Activated naive CD4-positive, alpha-beta T cell treated with anti-CD3 and anti-CD28 coated beads for 36 hours (primary cell): ENCODE data around the gene BRICD5. TPM values are rescaled to one million over a fixed set of nuclear protein-coding genes. Genes with fewer than 3 reads are reported as not detected.
A peak's percentile ranks its signal among the peaks of the same experiment; 100 is the strongest.
"Not testable (repeated sequence)": the region's sequence is repeated elsewhere in the genome, so short reads cannot be mapped to it uniquely, and the experiment has no call there.

Source experiments
- CTCF ChIA-PET: fragments of 350-600 bp; sonication (Branson Sonifier 250); formaldehyde crosslinking; loops from one replicate; lab custom pipeline; 2021; ENCODE audit warnings: antibody characterized with exemption; lab: Charles Lee
- DNase-seq: peaks from one replicate; pipeline ENCODE4 v3.0.0-alpha.2; 2020
- H3K27ac Mint-ChIP-seq: one replicate; pipeline ENCODE4 v1.8.0; 2021; ENCODE audit warnings: mild to moderate bottlenecking, mixed read lengths
- H3K27me3 Mint-ChIP-seq: one replicate; pipeline ENCODE4 v1.8.0; 2021; ENCODE audit warnings: low read depth, mixed read lengths
- H3K36me3 Mint-ChIP-seq: one replicate; pipeline ENCODE4 v1.8.0; 2021; ENCODE audit warnings: low read depth, mixed read lengths
- H3K4me1 Mint-ChIP-seq: one replicate; pipeline ENCODE4 v1.8.0; 2021; ENCODE audit warnings: low read depth, mixed read lengths
- H3K4me3 Mint-ChIP-seq: one replicate; pipeline ENCODE4 v1.8.0; 2021; ENCODE audit warnings: mild to moderate bottlenecking, moderate library complexity, mixed read lengths
- H3K9me3 Mint-ChIP-seq: one replicate; pipeline ENCODE4 v1.8.0; 2021; ENCODE audit warnings: mixed read lengths
- intact Hi-C: fragments of 100-400 bp; cut with micrococcal nuclease; formaldehyde crosslinking; loops from one replicate; pipeline ENCODE4 v1.15.1; 2023
- total RNA-seq, 2 experiments: library from RNA; stranded (reverse); gene quantifications; one replicate each; pipeline ENCODE4 v1.2.3, GENCODE V29; 2021

BRICD5 gene
- total RNA-seq, result 1 to 10 TPM; 2.6 to 3.1 TPM

- intact Hi-C loops, result loop anchor here (10.0 kb wide), 1 partner anchor 214 kb away; the partner anchor contains the start of gene CCNF
- H3K27ac Mint-ChIP-seq, result no peak within 1 kb of the TSS
- peaks cover 26% of the 10 kb centered on the region for H3K36me3 Mint-ChIP-seq
- peaks cover 32% of the 10 kb centered on the region for H3K4me1 Mint-ChIP-seq
- H3K4me3 Mint-ChIP-seq, result no peak within 1 kb of the TSS
- CTCF ChIA-PET, result no interaction called here
- DNase-seq, result no peak
- no peaks in the 10 kb centered on the region for H3K27me3 Mint-ChIP-seq
- no peaks in the 10 kb centered on the region for H3K9me3 Mint-ChIP-seq
These were observed at the start of gene BRICD5 for GRCh38 chr16:2210386-2211365. Gene BRICD5, minus strand, starts transcription at chr16:2210863. Its CDS starts 30 bp downstream, at chr16:2210833.

- Mint-ChIP-seq H3K4me1 (peaks cover 14% of the 10 kb centered on the region), H3K36me3 (peaks cover 70% of the 10 kb centered on the region), H3K9me3 (no peaks in the 10 kb centered on the region), H3K27me3 (no peaks in the 10 kb centered on the region), H3K27ac (no peak overlapping the region), H3K4me3 (no peak overlapping the region)
- intact Hi-C loops, result no loop called here
- no peak for DNase-seq
- CTCF ChIA-PET, result interaction anchor here (0.6 to 1.7 kb wide), 3 partner anchors 8 to 614 kb away, joined by 3 to 4 read pairs (median 3); no protein-coding TSS in a partner anchor
These were observed 49.6 kb upstream of the BRICD5 start for GRCh38 chr16:2260250-2260649.

GRCh38 chr16:2258530-2258929 is 47.9 kb upstream of the BRICD5 start:
- CTCF ChIA-PET, result interaction anchor here (1.7 kb wide), 1 partner anchor 10 kb away, joined by 3 read pairs; no protein-coding TSS in a partner anchor
- intact Hi-C loops, DNase-seq, H3K27me3 Mint-ChIP-seq, H3K4me3 Mint-ChIP-seq, H3K9me3 Mint-ChIP-seq, H3K4me1 Mint-ChIP-seq: not testable (repeated sequence)
- H3K36me3 Mint-ChIP-seq, result peaks cover 67% of the 10 kb centered on the region
- H3K27ac Mint-ChIP-seq, result peak overlapping the region; percentile 36

DNA sequence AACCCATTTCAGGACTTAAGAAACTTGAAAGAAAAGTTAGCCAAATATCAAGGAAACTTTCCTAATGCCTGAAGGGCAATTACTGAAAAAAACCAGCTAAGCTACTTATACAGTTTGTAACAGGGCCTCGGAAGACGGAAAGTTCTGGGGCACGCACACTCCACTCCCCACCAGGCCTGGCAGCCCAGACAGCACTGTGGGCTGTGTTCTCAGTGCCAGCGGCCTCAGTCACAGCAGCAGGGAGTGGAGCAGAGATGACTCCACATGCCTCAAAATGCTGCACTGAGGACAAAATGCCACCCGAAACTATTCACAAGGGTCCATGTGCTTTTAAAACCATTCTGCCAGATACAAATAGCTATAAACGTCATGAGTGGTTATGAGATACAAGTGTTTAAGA is 47.1 kb upstream of the BRICD5 start:
- intact Hi-C loops, result no loop called here
- Mint-ChIP-seq H3K27me3 (no peaks in the 10 kb centered on the region), H3K4me1 (peaks cover 7% of the 10 kb centered on the region), H3K9me3 (no peaks in the 10 kb centered on the region), H3K4me3 (no peak overlapping the region), H3K36me3 (peaks cover 66% of the 10 kb centered on the region), H3K27ac (peak overlapping the region; percentile 41)
- no peak for DNase-seq
- CTCF ChIA-PET, result interaction anchor here (1.4 kb wide), 1 partner anchor 63 kb away, joined by 8 read pairs; no protein-coding TSS in a partner anchor

GRCh38 chr16:2256531-2257140 is 46.0 kb upstream of the BRICD5 start:
- intact Hi-C loops, result no loop called here
- Mint-ChIP-seq H3K4me1 (peaks cover 11% of the 10 kb centered on the region), H3K4me3 (no peak overlapping the region), H3K36me3 (peaks cover 58% of the 10 kb centered on the region), H3K27me3 (no peaks in the 10 kb centered on the region), H3K9me3 (no peaks in the 10 kb centered on the region), H3K27ac (peak overlapping the region; percentile 46)
- DNase-seq, result no peak
- CTCF ChIA-PET, result interaction anchor here (1.4 kb wide), 1 partner anchor 62 kb away, joined by 8 read pairs; no protein-coding TSS in a partner anchor

DNA sequence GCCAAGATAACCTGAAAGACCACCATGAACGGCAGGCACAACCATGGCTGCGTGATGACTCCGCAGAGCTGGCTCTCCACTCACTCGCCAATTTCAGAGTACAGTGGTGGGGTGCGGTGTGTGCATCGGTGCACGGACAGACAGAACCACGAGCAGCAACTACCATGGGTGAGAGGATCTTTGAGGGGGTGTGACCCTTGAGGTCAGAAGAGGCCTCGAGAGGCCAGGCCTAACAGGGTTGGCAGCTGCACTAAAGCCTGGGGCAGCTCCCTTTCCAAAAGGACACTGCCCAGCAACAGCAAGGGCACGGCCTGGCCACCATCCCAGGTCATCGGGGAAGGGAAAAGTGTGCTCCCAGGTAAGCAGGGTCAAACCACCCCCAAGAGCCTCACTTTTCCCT is 42.6 kb upstream of the BRICD5 start:
- no peak for DNase-seq
- Mint-ChIP-seq H3K4me1 (peaks cover 13% of the 10 kb centered on the region), H3K27me3 (no peaks in the 10 kb centered on the region), H3K27ac (peak overlapping the region; percentile 78), H3K36me3 (peaks cover 44% of the 10 kb centered on the region), H3K9me3 (no peaks in the 10 kb centered on the region), H3K4me3 (no peak overlapping the region)
- CTCF ChIA-PET, result interaction anchor here (0.7 to 1.2 kb wide), 2 partner anchors 14 to 721 kb away, joined by 3 read pairs; no protein-coding TSS in a partner anchor
- intact Hi-C loops, result loop anchor here (5.0 kb wide), 1 partner anchor 234 kb away; no protein-coding TSS in a partner anchor

DNA sequence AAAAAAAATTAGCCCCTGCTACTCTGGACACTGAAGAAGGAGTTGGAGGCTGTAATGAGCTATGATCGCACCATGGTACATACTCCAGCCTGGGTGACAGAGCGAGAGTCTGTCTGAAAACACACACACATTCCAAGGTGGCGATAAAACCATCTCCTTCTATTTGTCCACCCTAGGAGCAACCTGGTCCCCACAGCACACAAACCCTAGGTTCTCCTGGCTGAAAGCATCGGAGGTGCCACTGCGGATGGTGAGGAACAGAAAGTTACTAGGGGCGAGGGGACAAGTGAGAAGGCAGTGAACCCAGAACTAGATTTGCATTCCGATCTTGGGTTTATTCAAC is 42.1 kb upstream of the BRICD5 start:
- Mint-ChIP-seq H3K9me3 (no peaks in the 10 kb centered on the region), H3K27me3 (no peaks in the 10 kb centered on the region), H3K4me3 (no peak overlapping the region), H3K27ac (peak overlapping the region; percentile 78), H3K36me3 (peaks cover 39% of the 10 kb centered on the region), H3K4me1 (peaks cover 13% of the 10 kb centered on the region)
- CTCF ChIA-PET, result interaction anchor here (0.7 to 2.0 kb wide), 4 partner anchors 10 to 720 kb away, joined by 3 to 7 read pairs (median 3); no protein-coding TSS in a partner anchor
- intact Hi-C loops, result loop anchor here (5.0 kb wide), 1 partner anchor 235 kb away; no protein-coding TSS in a partner anchor
- DNase-seq, result no peak

- CTCF ChIA-PET, result interaction anchor here (0.7 to 2.8 kb wide), 6 partner anchors 9 to 250 kb away, joined by 3 to 9 read pairs (median 4); no protein-coding TSS in a partner anchor
- Mint-ChIP-seq H3K27ac (peak within 1 kb of the TSS; percentile 87), H3K4me3 (peak within 1 kb of the TSS; percentile 87), H3K36me3 (peaks cover 30% of the 10 kb centered on the region), H3K9me3 (no peaks in the 10 kb centered on the region), H3K27me3 (no peaks in the 10 kb centered on the region), H3K4me1 (peaks cover 12% of the 10 kb centered on the region)
- intact Hi-C loops, result loop anchor here (1.0 to 5.0 kb wide), 8 partner anchors 17 to 236 kb away; partner anchors contain the start of genes E4F1, MLST8, PGP and RNPS1
- peak; percentile 89 for DNase-seq
These were observed 40.8 kb upstream of the BRICD5 start, which contains the start of gene ECI1 for GRCh38 chr16:2251296-2252111. Gene ECI1, minus strand, starts transcription at chr16:2251587. Its CDS starts 21 bp downstream, at chr16:2251566.

DNA sequence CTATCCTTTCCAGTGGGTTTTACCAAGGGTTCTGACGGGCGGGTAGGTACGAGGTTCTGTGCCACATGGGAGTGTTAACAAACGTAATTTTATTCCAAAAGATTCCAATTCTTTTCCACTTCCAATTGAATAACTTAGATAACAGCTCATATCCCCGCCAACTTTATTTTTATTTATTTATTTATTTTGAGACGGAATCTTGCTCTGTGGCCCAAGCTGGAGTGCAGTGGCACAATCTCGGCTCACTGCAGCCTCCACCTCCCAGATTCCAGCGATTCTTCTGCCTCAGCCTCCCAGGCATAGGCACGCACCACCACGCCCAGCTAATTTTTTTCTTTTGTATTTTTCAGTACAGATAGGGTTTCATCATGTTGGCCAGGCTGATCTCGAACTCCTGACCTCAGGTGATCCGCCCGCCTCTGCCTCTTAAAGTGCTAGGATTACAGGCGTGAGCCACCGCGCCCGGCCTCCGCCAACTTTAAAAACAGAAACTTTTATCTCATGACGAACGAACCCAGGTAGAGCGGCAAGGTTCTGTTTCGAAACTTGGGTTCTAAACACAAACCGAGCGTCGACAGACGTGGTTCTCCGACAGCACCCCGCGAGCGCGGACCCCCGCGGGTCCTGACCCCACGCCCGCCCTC is 40.1 kb upstream of the BRICD5 start:
- H3K36me3 Mint-ChIP-seq, result peaks cover 22% of the 10 kb centered on the region
- intact Hi-C loops, result loop anchor here (1.0 to 5.0 kb wide), 8 partner anchors 18 to 237 kb away; partner anchors contain the start of genes E4F1, MLST8, PGP and RNPS1
- no peaks in the 10 kb centered on the region for H3K9me3 Mint-ChIP-seq
- CTCF ChIA-PET, result interaction anchor here (0.5 to 2.8 kb wide), 4 partner anchors 9 to 111 kb away, joined by 5 to 9 read pairs (median 6); no protein-coding TSS in a partner anchor
- H3K27me3 Mint-ChIP-seq, result no peaks in the 10 kb centered on the region
- DNase-seq, result peak; percentile 50
- peak overlapping the region; percentile 87 for H3K27ac Mint-ChIP-seq
- peak overlapping the region; percentile 87 for H3K4me3 Mint-ChIP-seq
- H3K4me1 Mint-ChIP-seq, result peaks cover 11% of the 10 kb centered on the region

- intact Hi-C loops, result no loop called here
- no peak overlapping the region for H3K27ac Mint-ChIP-seq
- H3K27me3 Mint-ChIP-seq, result no peaks in the 10 kb centered on the region
- H3K4me1 Mint-ChIP-seq, result peaks cover 2% of the 10 kb centered on the region
- no peaks in the 10 kb centered on the region for H3K9me3 Mint-ChIP-seq
- CTCF ChIA-PET, result no interaction called here
- no peak overlapping the region for H3K4me3 Mint-ChIP-seq
- H3K36me3 Mint-ChIP-seq, result peaks cover 8% of the 10 kb centered on the region
- no peak for DNase-seq
These were observed 35.7 kb upstream of the BRICD5 start for GRCh38 chr16:2246301-2246885.
